Neural progenitor cell (in vitro differentiated cells): ENCODE measurements around the gene RASSF5. TPM values are rescaled to one million over a fixed set of nuclear protein-coding genes. Genes with fewer than 3 reads are reported as not detected.

ENCODE experiments used
- DNase-seq: peaks from one replicate; pipeline ENCODE4 v3.0.0-alpha.2; 2016; ENCODE audit warnings: low spot score
- H2AFZ ChIP-seq: fragments of 200-600 bp; sonication (generic); replicated peaks from 2 replicates; pipeline ENCODE4 v1.6.1; 2016; ENCODE audit warnings: antibody characterized with exemption
- H3F3A ChIP-seq: fragments of 200-600 bp; sonication (generic); 2 replicates; pipeline ENCODE4 v1.6.1; 2016; ENCODE audit warnings: antibody characterized with exemption, low read depth
- H3K27ac ChIP-seq: fragments of 200-600 bp; sonication (generic); 2 replicates; pipeline ENCODE4 v1.5.1; 2016; ENCODE audit warnings: mild to moderate bottlenecking
- H3K27me3 ChIP-seq: fragments of 200-600 bp; sonication (generic); 2 replicates; pipeline ENCODE4 v1.6.1; 2016; ENCODE audit warnings: mild to moderate bottlenecking, moderate library complexity
- H3K36me3 ChIP-seq: fragments of 200-600 bp; sonication (generic); 2 replicates; pipeline ENCODE4 v1.5.1; 2016
- H3K4me1 ChIP-seq: fragments of 200-600 bp; sonication (generic); 2 replicates; pipeline ENCODE4 v1.6.1; 2016; ENCODE audit warnings: mixed run types
- H3K4me2 ChIP-seq: fragments of 200-600 bp; sonication (generic); 2 replicates; pipeline ENCODE4 v1.6.1; 2016
- H3K4me3 ChIP-seq: fragments of 200-600 bp; sonication (generic); 2 replicates; pipeline ENCODE4 v1.5.1; 2016
- H3K79me2 ChIP-seq: fragments of 200-600 bp; sonication (generic); 2 replicates; pipeline ENCODE4 v1.6.1; 2016; ENCODE audit warnings: low read depth
- H3K9ac ChIP-seq: fragments of 200-600 bp; sonication (generic); 2 replicates; pipeline ENCODE4 v1.6.1; 2016
- H3K9me3 ChIP-seq: fragments of 200-600 bp; sonication (generic); 2 replicates; pipeline ENCODE4 v1.5.1; 2016; ENCODE audit warnings: low read depth
- H4K20me1 ChIP-seq: fragments of 200-600 bp; sonication (generic); 2 replicates; pipeline ENCODE4 v1.6.1; 2016; ENCODE audit warnings: low read depth
- H3K27ac Mint-ChIP-seq: 3 replicates; pipeline ENCODE4 v1.8.0; 2021; ENCODE audit warnings: mixed read lengths
- H3K27me3 Mint-ChIP-seq: 2 replicates; pipeline ENCODE4 v1.8.0; 2022; ENCODE audit warnings: low read depth, mild to moderate bottlenecking, inconsistent platforms, moderate library complexity, mixed read lengths; ENCODE audit not compliant: insufficient read depth
- H3K36me3 Mint-ChIP-seq: 3 replicates; pipeline ENCODE4 v1.8.0; 2021; ENCODE audit warnings: mixed read lengths
- H3K4me1 Mint-ChIP-seq: 3 replicates; pipeline ENCODE4 v1.8.0; 2021; ENCODE audit warnings: mixed read lengths
- H3K4me3 Mint-ChIP-seq: 3 replicates; pipeline ENCODE4 v1.8.0; 2021; ENCODE audit warnings: mild to moderate bottlenecking, moderate library complexity, mixed read lengths
- H3K9me3 Mint-ChIP-seq: 3 replicates; pipeline ENCODE4 v1.8.0; 2020; ENCODE audit warnings: mixed read lengths
- EZH2 ChIP-seq: fragments of 200-600 bp; sonication (generic); IDR thresholded peaks from 2 replicates; pipeline ENCODE4 v1.6.1; 2017; ENCODE audit warnings: antibody characterized with exemption, mild to moderate bottlenecking, moderate library complexity
- EZH2phosphoT487 ChIP-seq: fragments of 200-600 bp; sonication (generic); IDR thresholded peaks from 2 replicates; pipeline ENCODE4 v1.6.1; 2017; ENCODE audit warnings: antibody characterized with exemption
- total RNA-seq: library from RNA; depleted of rRNA; stranded (reverse); fragments of >200 nt; gene quantifications from 2 replicates; pipeline ENCODE4 v1.2.3, GENCODE V29; 2015; ENCODE audit warnings: low replicate concordance
- TF ChIP-seq, protein P1 (sequence below): fragments of 200-600 bp; sonication (generic); IDR thresholded peaks from 2 replicates; pipeline ENCODE4 v1.5.1; 2017; ENCODE audit warnings: antibody characterized with exemption, mild to moderate bottlenecking

The RASSF5 gene
- total RNA-seq, 1 donor from 2014 or later = 0.43 TPM

DNA sequence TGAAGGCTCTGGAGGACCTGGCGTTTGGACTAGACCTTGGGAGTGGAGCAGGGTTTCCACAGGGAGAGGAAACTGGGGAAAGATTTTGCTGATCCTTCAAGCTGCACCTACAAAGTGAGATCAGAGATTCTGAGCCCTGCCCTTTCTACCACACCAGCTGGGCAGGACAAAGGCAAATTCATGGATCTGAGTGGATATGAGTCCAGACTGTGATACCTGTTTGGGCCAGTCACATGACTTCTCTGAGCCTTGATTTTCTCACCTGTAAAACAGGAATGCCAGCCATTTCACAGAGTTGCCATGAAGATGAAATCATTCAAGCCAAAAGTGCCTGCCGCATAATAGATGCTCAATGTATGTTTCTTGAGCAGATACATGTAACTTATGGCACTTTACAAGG lies 4.9 kb upstream of the RASSF5 start:
- no peak overlapping the region for H3K4me3 Mint-ChIP-seq
- H3K9me3 Mint-ChIP-seq = no peaks in the 10 kb centered on the region
- no peaks in the 10 kb centered on the region for H3K36me3 ChIP-seq
- H3K9me3 ChIP-seq = no peaks in the 10 kb centered on the region
- peaks cover 55% of the 10 kb centered on the region for H3K27me3 ChIP-seq
- no peak for DNase-seq
- H3K4me1 Mint-ChIP-seq = peaks cover 7% of the 10 kb centered on the region
- H3K4me3 ChIP-seq = no peak overlapping the region
- no peak overlapping the region for H2AFZ ChIP-seq
- no peak overlapping the region for H3K27ac ChIP-seq
- TF ChIP-seq EZH2phosphoT487 (no peak), EZH2 (no peak)
- TF ChIP-seq, protein P1, sequence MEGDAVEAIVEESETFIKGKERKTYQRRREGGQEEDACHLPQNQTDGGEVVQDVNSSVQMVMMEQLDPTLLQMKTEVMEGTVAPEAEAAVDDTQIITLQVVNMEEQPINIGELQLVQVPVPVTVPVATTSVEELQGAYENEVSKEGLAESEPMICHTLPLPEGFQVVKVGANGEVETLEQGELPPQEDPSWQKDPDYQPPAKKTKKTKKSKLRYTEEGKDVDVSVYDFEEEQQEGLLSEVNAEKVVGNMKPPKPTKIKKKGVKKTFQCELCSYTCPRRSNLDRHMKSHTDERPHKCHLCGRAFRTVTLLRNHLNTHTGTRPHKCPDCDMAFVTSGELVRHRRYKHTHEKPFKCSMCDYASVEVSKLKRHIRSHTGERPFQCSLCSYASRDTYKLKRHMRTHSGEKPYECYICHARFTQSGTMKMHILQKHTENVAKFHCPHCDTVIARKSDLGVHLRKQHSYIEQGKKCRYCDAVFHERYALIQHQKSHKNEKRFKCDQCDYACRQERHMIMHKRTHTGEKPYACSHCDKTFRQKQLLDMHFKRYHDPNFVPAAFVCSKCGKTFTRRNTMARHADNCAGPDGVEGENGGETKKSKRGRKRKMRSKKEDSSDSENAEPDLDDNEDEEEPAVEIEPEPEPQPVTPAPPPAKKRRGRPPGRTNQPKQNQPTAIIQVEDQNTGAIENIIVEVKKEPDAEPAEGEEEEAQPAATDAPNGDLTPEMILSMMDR = no peak
- H3K36me3 Mint-ChIP-seq = no peaks in the 10 kb centered on the region
- no peak overlapping the region for H3K4me2 ChIP-seq
- H3K27ac Mint-ChIP-seq = no peak overlapping the region
- H3K9ac ChIP-seq = no peak overlapping the region
- H4K20me1 ChIP-seq = no peaks in the 10 kb centered on the region
- peaks cover 26% of the 10 kb centered on the region for H3K27me3 Mint-ChIP-seq
- H3K79me2 ChIP-seq = no peaks in the 10 kb centered on the region
- no peaks in the 10 kb centered on the region for H3F3A ChIP-seq
- peaks cover 6% of the 10 kb centered on the region for H3K4me1 ChIP-seq

DNA sequence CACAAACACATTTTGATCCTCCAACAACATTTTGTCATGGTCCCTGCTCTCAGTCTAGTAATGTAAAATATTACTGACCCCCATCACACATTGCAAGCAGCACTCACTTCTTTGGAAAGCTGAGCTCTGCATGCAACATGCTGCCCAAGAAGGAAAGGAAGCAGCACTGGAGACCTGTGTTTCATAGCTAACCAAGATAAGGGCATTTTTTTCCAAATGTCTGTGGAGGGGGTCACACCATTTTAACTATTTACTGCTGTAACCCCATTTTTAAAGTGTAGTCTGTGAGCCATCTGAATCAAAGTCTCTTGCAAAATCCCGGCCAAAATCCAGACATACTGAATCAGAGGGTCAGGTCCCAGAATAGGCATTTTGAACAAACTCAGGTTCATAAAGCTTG lies 4.5 kb upstream of the RASSF5 start:
- Mint-ChIP-seq H3K4me3 (no peak overlapping the region), H3K4me1 (peaks cover 7% of the 10 kb centered on the region), H3K9me3 (no peaks in the 10 kb centered on the region), H3K27me3 (peaks cover 26% of the 10 kb centered on the region), H3K36me3 (no peaks in the 10 kb centered on the region), H3K27ac (no peak overlapping the region)
- Histone ChIP-seq H4K20me1 (no peaks in the 10 kb centered on the region), H3K9me3 (no peaks in the 10 kb centered on the region), H3K79me2 (no peaks in the 10 kb centered on the region), H3K4me3 (no peak overlapping the region), H3K27ac (no peak overlapping the region), H2AFZ (no peak overlapping the region), H3K9ac (no peak overlapping the region), H3K4me1 (peaks cover 6% of the 10 kb centered on the region), H3K4me2 (no peak overlapping the region), H3K36me3 (no peaks in the 10 kb centered on the region), H3K27me3 (peaks cover 59% of the 10 kb centered on the region), H3F3A (no peaks in the 10 kb centered on the region)
- TF ChIP-seq, protein P1 = no peak
- TF ChIP-seq EZH2 = no peak
- no peak for DNase-seq

DNA sequence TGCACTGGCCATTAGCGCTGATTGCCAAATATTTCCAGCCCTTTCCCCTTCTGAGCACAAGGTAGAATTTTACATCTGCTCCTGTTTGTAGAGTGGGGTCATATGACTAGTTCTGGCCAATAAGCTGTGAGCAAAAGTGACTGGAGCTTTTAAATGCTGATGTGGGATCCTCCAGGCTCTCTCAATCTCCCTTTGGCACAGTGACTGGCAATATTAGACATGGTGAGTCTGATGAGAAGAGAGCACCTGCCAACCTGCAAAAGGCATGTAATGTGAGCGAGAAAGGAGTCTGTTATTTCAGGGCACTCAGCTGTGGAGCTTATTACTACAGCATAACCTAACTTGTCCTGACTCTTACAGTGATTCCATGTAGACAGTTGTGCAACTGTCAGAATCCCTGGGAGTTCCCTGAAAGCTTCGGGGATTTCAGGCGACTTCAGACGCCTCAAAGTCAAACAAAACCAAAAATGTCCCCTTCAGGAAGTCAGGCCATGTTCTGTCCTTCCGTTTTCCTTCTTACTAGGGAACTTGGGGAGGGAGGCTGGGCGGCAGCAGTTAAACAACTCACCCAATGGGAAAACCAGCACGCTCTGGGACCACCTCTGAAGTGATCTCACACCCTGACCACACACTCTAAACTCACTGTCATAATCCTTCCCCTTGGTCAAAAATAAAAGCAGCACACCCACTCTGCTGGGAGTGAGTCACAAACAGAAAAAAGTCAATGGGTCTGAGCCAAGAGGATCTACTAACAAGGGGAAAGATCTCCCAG lies 3.6 kb upstream of the RASSF5 start:
- H3K79me2 ChIP-seq = no peaks in the 10 kb centered on the region
- Mint-ChIP-seq H3K36me3 (no peaks in the 10 kb centered on the region), H3K4me1 (peaks cover 12% of the 10 kb centered on the region), H3K9me3 (no peaks in the 10 kb centered on the region), H3K4me3 (no peak overlapping the region), H3K27ac (no peak overlapping the region), H3K27me3 (peaks cover 34% of the 10 kb centered on the region)
- no peaks in the 10 kb centered on the region for H3F3A ChIP-seq
- TF ChIP-seq EZH2 = no peak
- no peak for TF ChIP-seq EZH2phosphoT487
- TF ChIP-seq, protein P1 = no peak
- no peaks in the 10 kb centered on the region for H3K9me3 ChIP-seq
- H3K36me3 ChIP-seq = no peaks in the 10 kb centered on the region
- H4K20me1 ChIP-seq = peaks cover 8% of the 10 kb centered on the region
- no peak overlapping the region for H3K27ac ChIP-seq
- no peak overlapping the region for H3K4me2 ChIP-seq
- peaks cover 6% of the 10 kb centered on the region for H3K4me1 ChIP-seq
- no peak overlapping the region for H3K9ac ChIP-seq
- DNase-seq = no peak
- no peak overlapping the region for H3K4me3 ChIP-seq
- H2AFZ ChIP-seq = no peak overlapping the region
- H3K27me3 ChIP-seq = peaks cover 69% of the 10 kb centered on the region
